Measurements from ENCODE around the gene CALHM2.

CALHM2 gene

DNA sequence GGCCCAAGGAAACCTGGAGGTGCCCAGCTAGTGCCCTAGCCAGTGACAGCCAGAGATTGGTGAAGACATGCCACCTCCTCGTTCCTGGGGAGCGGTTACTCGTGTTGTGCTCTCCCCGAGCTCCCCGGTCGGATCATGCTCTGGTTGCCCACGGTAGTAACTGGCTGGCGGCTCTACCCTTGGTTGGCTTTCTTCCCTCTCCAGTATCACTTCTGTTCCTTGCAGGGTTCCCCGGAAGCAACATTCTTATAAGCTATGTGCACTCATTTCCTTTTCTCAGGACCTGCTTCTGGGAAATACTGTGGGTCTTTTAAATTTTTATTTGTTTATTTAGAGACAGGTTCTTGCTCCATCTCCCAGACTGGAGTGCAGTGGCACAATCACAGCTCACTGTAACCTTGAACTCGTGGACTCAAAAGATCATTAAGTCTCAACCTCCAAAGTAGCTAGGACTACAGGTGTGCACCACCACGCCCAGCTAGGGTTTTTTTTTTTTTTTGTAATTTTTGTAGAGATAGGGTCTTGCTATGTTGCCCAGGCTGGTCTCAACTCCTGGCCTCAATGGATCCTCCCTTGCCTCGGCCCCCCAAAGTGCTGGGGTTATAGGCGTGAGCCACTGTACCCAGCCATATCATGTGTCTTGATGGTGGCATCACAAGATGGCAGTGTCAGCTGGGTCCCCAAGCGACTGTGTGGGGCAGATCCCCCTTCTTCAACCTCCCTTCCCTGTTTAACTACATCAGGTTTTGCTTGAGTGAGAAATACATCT, 13.4 kb upstream of the CALHM2 start:
- WGBS (ENCODE audit: extremely low coverage, insufficient coverage, low lambda C conversion rate) = no CpG with 5 or more reads among the region's 14 CpGs
- Histone ChIP-seq H2AK5ac (ENCODE audit: low read length) (no peak overlapping the region), H2BK5ac (ENCODE audit: low read length) (no peak overlapping the region)

GRCh38 chr10:103463499-103463898, 11.3 kb upstream of the CALHM2 start:
- Histone ChIP-seq H2BK120ac (ENCODE audit: low read depth, low read length) (no peak overlapping the region), H4K5ac (ENCODE audit: low read length) (no peak overlapping the region), H3K4me2 (ENCODE audit: low read length) (no peak overlapping the region), H3K79me1 (ENCODE audit: low read length) (no peaks in the 10 kb centered on the region), H3K27ac (ENCODE audit: low read depth, low read length) (no peak overlapping the region), H3K18ac (ENCODE audit: low read length) (no peak overlapping the region), H3K9ac (ENCODE audit: low read length) (no peak overlapping the region), H2AK5ac (ENCODE audit: low read length) (no peak overlapping the region), H2BK5ac (ENCODE audit: low read length) (no peak overlapping the region), H3K4me3 (ENCODE audit: low read length) (no peak overlapping the region), H3K23ac (ENCODE audit: low read length) (no peak overlapping the region), H2BK15ac (replicated peaks; ENCODE audit: low read depth) (no peak overlapping the region), H4K8ac (ENCODE audit: low read depth, low read length) (no peak overlapping the region), H3K79me2 (ENCODE audit: control insufficient read depth, insufficient read depth, low read length) (no peaks in the 10 kb centered on the region), H3K36me3 (ENCODE audit: control insufficient read depth, insufficient read depth, low read length) (no peaks in the 10 kb centered on the region), H3K4ac (ENCODE audit: low read depth, low read length) (no peak overlapping the region), H3K27me3 (ENCODE audit: insufficient read depth, low read length, poor library complexity) (no peaks in the 10 kb centered on the region), H3K56ac (ENCODE audit: low read length) (no peak overlapping the region), H3K4me1 (ENCODE audit: control insufficient read depth, low read depth, low read length) (no peaks in the 10 kb centered on the region)
- no peak for DNase-seq
- no CpG with 5 or more reads among the region's 4 CpGs for WGBS (ENCODE audit: extremely low coverage, insufficient coverage, low lambda C conversion rate)

More for the DNA sequence above, 13.4 kb upstream of the CALHM2 start:
- no peak overlapping the region for H4K5ac ChIP-seq (ENCODE audit: low read length)
- H3K9ac ChIP-seq (ENCODE audit: low read length) = no peak overlapping the region
- H3K27ac ChIP-seq (ENCODE audit: low read depth, low read length) = no peak overlapping the region
- H4K8ac ChIP-seq (ENCODE audit: low read depth, low read length) = no peak overlapping the region
- H3K4me2 ChIP-seq (ENCODE audit: low read length) = no peak overlapping the region
- no peak for DNase-seq
- H3K79me2 ChIP-seq (ENCODE audit: control insufficient read depth, insufficient read depth, low read length) = no peaks in the 10 kb centered on the region
- H3K27me3 ChIP-seq (ENCODE audit: insufficient read depth, low read length, poor library complexity) = no peaks in the 10 kb centered on the region
- H2BK15ac ChIP-seq (replicated peaks; ENCODE audit: low read depth) = no peak overlapping the region
- no peak overlapping the region for H3K56ac ChIP-seq (ENCODE audit: low read length)
- H3K4ac ChIP-seq (ENCODE audit: low read depth, low read length) = no peak overlapping the region
- H3K18ac ChIP-seq (ENCODE audit: low read length) = no peak overlapping the region
- no peaks in the 10 kb centered on the region for H3K79me1 ChIP-seq (ENCODE audit: low read length)
- H2BK120ac ChIP-seq (ENCODE audit: low read depth, low read length) = no peak overlapping the region
- H3K23ac ChIP-seq (ENCODE audit: low read length) = no peak overlapping the region
- no peak overlapping the region for H3K4me3 ChIP-seq (ENCODE audit: low read length)
- H3K4me1 ChIP-seq (ENCODE audit: control insufficient read depth, low read depth, low read length) = no peaks in the 10 kb centered on the region
- no peaks in the 10 kb centered on the region for H3K36me3 ChIP-seq (ENCODE audit: control insufficient read depth, insufficient read depth, low read length)

- H3K18ac ChIP-seq (ENCODE audit: low read length) = no peak overlapping the region
- H3K27me3 ChIP-seq (ENCODE audit: insufficient read depth, low read length, poor library complexity) = no peaks in the 10 kb centered on the region
- no peaks in the 10 kb centered on the region for H3K79me1 ChIP-seq (ENCODE audit: low read length)
- H3K4me3 ChIP-seq (ENCODE audit: low read length) = no peak overlapping the region
- H2AK5ac ChIP-seq (ENCODE audit: low read length) = no peak overlapping the region
- no peak overlapping the region for H3K4ac ChIP-seq (ENCODE audit: low read depth, low read length)
- no peak overlapping the region for H2BK5ac ChIP-seq (ENCODE audit: low read length)
- WGBS (ENCODE audit: extremely low coverage, insufficient coverage, low lambda C conversion rate) = no CpG with 5 or more reads among the region's 4 CpGs
- H3K4me2 ChIP-seq (ENCODE audit: low read length) = no peak overlapping the region
- H3K27ac ChIP-seq (ENCODE audit: low read depth, low read length) = no peak overlapping the region
- H3K4me1 ChIP-seq (ENCODE audit: control insufficient read depth, low read depth, low read length) = no peaks in the 10 kb centered on the region
- H3K56ac ChIP-seq (ENCODE audit: low read length) = no peak overlapping the region
- no peak for DNase-seq
- no peak overlapping the region for H4K5ac ChIP-seq (ENCODE audit: low read length)
- no peak overlapping the region for H3K9ac ChIP-seq (ENCODE audit: low read length)
- no peak overlapping the region for H2BK15ac ChIP-seq (replicated peaks; ENCODE audit: low read depth)
- H3K23ac ChIP-seq (ENCODE audit: low read length) = no peak overlapping the region
- H4K8ac ChIP-seq (ENCODE audit: low read depth, low read length) = no peak overlapping the region
- H2BK120ac ChIP-seq (ENCODE audit: low read depth, low read length) = no peak overlapping the region
- H3K79me2 ChIP-seq (ENCODE audit: control insufficient read depth, insufficient read depth, low read length) = no peaks in the 10 kb centered on the region
- no peaks in the 10 kb centered on the region for H3K36me3 ChIP-seq (ENCODE audit: control insufficient read depth, insufficient read depth, low read length)
Measured at GRCh38 chr10:103459615-103460014, 7.4 kb upstream of the CALHM2 start.

- H3K56ac ChIP-seq (ENCODE audit: low read length) = no peak within 1 kb of the TSS
- H3K79me1 ChIP-seq (ENCODE audit: low read length) = no peaks in the 10 kb centered on the region
- no peak within 1 kb of the TSS for H2BK5ac ChIP-seq (ENCODE audit: low read length)
- H3K4me2 ChIP-seq (ENCODE audit: low read length) = no peak within 1 kb of the TSS
- H3K4me3 ChIP-seq (ENCODE audit: low read length) = no peak within 1 kb of the TSS
- H3K4me1 ChIP-seq (ENCODE audit: control insufficient read depth, low read depth, low read length) = no peaks in the 10 kb centered on the region
- no peak within 1 kb of the TSS for H2BK120ac ChIP-seq (ENCODE audit: low read depth, low read length)
- H3K9ac ChIP-seq (ENCODE audit: low read length) = no peak within 1 kb of the TSS
- no peak within 1 kb of the TSS for H4K5ac ChIP-seq (ENCODE audit: low read length)
- no peaks in the 10 kb centered on the region for H3K36me3 ChIP-seq (ENCODE audit: control insufficient read depth, insufficient read depth, low read length)
- no peak within 1 kb of the TSS for H3K27ac ChIP-seq (ENCODE audit: low read depth, low read length)
- no peak within 1 kb of the TSS for H3K23ac ChIP-seq (ENCODE audit: low read length)
- peak; percentile 78 for DNase-seq
- H4K8ac ChIP-seq (ENCODE audit: low read depth, low read length) = no peak within 1 kb of the TSS
- H2AK5ac ChIP-seq (ENCODE audit: low read length) = no peak within 1 kb of the TSS
- no CpG with 5 or more reads among the region's 9 CpGs for WGBS (ENCODE audit: extremely low coverage, insufficient coverage, low lambda C conversion rate)
- no peaks in the 10 kb centered on the region for H3K79me2 ChIP-seq (ENCODE audit: control insufficient read depth, insufficient read depth, low read length)
- no peaks in the 10 kb centered on the region for H3K27me3 ChIP-seq (ENCODE audit: insufficient read depth, low read length, poor library complexity)
- no peak within 1 kb of the TSS for H3K4ac ChIP-seq (ENCODE audit: low read depth, low read length)
- H3K18ac ChIP-seq (ENCODE audit: low read length) = no peak within 1 kb of the TSS
- no peak within 1 kb of the TSS for H2BK15ac ChIP-seq (replicated peaks; ENCODE audit: low read depth)
Measured at GRCh38 chr10:103458720-103459119, 6.5 kb upstream of the CALHM2 start, which contains the start of gene CALHM1. TSS of gene CALHM1 (minus strand) at chr10:103458900. CDS start at chr10:103458751, 149 bp downstream.

GRCh38 chr10:103457896-103458583, 5.9 kb upstream of the CALHM2 start:
- no peak overlapping the region for H3K4ac ChIP-seq (ENCODE audit: low read depth, low read length)
- H3K27me3 ChIP-seq (ENCODE audit: insufficient read depth, low read length, poor library complexity) = no peaks in the 10 kb centered on the region
- no peaks in the 10 kb centered on the region for H3K4me1 ChIP-seq (ENCODE audit: control insufficient read depth, low read depth, low read length)
- H3K4me3 ChIP-seq (ENCODE audit: low read length) = no peak overlapping the region
- no peak overlapping the region for H3K56ac ChIP-seq (ENCODE audit: low read length)
- no peaks in the 10 kb centered on the region for H3K79me2 ChIP-seq (ENCODE audit: control insufficient read depth, insufficient read depth, low read length)
- no peak overlapping the region for H3K18ac ChIP-seq (ENCODE audit: low read length)
- H2BK120ac ChIP-seq (ENCODE audit: low read depth, low read length) = no peak overlapping the region
- DNase-seq = no peak
- no peak overlapping the region for H3K27ac ChIP-seq (ENCODE audit: low read depth, low read length)
- no peak overlapping the region for H4K8ac ChIP-seq (ENCODE audit: low read depth, low read length)
- no peaks in the 10 kb centered on the region for H3K36me3 ChIP-seq (ENCODE audit: control insufficient read depth, insufficient read depth, low read length)
- no peak overlapping the region for H2BK5ac ChIP-seq (ENCODE audit: low read length)
- no peaks in the 10 kb centered on the region for H3K79me1 ChIP-seq (ENCODE audit: low read length)
- no peak overlapping the region for H2BK15ac ChIP-seq (replicated peaks; ENCODE audit: low read depth)
- no peak overlapping the region for H3K23ac ChIP-seq (ENCODE audit: low read length)
- no peak overlapping the region for H4K5ac ChIP-seq (ENCODE audit: low read length)
- WGBS (ENCODE audit: extremely low coverage, insufficient coverage, low lambda C conversion rate) = no CpG with 5 or more reads among the region's 39 CpGs
- H3K9ac ChIP-seq (ENCODE audit: low read length) = no peak overlapping the region
- H3K4me2 ChIP-seq (ENCODE audit: low read length) = no peak overlapping the region
- no peak overlapping the region for H2AK5ac ChIP-seq (ENCODE audit: low read length)

All from mesendoderm (in vitro differentiated cells).